ENCODE data around the gene SEC14L2. TPM values are rescaled to one million over a fixed set of nuclear protein-coding genes. Genes with fewer than 3 reads are reported as not detected.

SEC14L2 gene
- total and polyA plus RNA-seq, 2 of the 8 experiments (the other 6 are each of a cell fraction or from before 2014, with no cell fraction given), result 2.8 to 3.2 TPM

DNA sequence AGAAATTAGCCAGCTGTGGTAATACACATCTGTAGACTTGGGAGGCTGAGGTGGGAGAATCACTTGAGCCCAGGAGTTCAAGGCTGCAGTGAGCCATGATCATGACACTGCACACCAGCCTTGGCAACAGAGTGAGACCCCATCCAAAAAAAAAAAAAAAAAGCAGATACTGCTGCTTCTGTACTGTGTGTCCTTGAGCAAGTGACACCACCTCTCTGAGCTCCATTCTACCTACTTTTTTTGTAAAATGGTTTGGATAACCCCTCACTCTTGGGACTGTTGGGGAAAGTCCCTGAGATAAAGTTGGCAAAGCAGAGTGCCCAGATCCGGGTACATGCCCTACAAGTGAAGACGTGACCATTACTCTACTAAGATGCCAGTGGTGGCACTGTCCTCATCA is 72.3 kb downstream of the SEC14L2 start (continued):
- TF ChIP-seq, protein P1, sequence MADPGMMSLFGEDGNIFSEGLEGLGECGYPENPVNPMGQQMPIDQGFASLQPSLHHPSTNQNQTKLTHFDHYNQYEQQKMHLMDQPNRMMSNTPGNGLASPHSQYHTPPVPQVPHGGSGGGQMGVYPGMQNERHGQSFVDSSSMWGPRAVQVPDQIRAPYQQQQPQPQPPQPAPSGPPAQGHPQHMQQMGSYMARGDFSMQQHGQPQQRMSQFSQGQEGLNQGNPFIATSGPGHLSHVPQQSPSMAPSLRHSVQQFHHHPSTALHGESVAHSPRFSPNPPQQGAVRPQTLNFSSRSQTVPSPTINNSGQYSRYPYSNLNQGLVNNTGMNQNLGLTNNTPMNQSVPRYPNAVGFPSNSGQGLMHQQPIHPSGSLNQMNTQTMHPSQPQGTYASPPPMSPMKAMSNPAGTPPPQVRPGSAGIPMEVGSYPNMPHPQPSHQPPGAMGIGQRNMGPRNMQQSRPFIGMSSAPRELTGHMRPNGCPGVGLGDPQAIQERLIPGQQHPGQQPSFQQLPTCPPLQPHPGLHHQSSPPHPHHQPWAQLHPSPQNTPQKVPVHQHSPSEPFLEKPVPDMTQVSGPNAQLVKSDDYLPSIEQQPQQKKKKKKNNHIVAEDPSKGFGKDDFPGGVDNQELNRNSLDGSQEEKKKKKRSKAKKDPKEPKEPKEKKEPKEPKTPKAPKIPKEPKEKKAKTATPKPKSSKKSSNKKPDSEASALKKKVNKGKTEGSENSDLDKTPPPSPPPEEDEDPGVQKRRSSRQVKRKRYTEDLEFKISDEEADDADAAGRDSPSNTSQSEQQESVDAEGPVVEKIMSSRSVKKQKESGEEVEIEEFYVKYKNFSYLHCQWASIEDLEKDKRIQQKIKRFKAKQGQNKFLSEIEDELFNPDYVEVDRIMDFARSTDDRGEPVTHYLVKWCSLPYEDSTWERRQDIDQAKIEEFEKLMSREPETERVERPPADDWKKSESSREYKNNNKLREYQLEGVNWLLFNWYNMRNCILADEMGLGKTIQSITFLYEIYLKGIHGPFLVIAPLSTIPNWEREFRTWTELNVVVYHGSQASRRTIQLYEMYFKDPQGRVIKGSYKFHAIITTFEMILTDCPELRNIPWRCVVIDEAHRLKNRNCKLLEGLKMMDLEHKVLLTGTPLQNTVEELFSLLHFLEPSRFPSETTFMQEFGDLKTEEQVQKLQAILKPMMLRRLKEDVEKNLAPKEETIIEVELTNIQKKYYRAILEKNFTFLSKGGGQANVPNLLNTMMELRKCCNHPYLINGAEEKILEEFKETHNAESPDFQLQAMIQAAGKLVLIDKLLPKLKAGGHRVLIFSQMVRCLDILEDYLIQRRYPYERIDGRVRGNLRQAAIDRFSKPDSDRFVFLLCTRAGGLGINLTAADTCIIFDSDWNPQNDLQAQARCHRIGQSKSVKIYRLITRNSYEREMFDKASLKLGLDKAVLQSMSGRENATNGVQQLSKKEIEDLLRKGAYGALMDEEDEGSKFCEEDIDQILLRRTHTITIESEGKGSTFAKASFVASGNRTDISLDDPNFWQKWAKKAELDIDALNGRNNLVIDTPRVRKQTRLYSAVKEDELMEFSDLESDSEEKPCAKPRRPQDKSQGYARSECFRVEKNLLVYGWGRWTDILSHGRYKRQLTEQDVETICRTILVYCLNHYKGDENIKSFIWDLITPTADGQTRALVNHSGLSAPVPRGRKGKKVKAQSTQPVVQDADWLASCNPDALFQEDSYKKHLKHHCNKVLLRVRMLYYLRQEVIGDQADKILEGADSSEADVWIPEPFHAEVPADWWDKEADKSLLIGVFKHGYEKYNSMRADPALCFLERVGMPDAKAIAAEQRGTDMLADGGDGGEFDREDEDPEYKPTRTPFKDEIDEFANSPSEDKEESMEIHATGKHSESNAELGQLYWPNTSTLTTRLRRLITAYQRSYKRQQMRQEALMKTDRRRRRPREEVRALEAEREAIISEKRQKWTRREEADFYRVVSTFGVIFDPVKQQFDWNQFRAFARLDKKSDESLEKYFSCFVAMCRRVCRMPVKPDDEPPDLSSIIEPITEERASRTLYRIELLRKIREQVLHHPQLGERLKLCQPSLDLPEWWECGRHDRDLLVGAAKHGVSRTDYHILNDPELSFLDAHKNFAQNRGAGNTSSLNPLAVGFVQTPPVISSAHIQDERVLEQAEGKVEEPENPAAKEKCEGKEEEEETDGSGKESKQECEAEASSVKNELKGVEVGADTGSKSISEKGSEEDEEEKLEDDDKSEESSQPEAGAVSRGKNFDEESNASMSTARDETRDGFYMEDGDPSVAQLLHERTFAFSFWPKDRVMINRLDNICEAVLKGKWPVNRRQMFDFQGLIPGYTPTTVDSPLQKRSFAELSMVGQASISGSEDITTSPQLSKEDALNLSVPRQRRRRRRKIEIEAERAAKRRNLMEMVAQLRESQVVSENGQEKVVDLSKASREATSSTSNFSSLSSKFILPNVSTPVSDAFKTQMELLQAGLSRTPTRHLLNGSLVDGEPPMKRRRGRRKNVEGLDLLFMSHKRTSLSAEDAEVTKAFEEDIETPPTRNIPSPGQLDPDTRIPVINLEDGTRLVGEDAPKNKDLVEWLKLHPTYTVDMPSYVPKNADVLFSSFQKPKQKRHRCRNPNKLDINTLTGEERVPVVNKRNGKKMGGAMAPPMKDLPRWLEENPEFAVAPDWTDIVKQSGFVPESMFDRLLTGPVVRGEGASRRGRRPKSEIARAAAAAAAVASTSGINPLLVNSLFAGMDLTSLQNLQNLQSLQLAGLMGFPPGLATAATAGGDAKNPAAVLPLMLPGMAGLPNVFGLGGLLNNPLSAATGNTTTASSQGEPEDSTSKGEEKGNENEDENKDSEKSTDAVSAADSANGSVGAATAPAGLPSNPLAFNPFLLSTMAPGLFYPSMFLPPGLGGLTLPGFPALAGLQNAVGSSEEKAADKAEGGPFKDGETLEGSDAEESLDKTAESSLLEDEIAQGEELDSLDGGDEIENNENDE (IDR thresholded peaks at IDR 0.05; ENCODE audit: insufficient replicate concordance, low read length), result no peak
- TF ChIP-seq CTBP2 (IDR thresholded peaks at IDR 0.05; ENCODE audit: borderline replicate concordance, insufficient read depth, insufficient read length, low read length), result no peak
- no peak for TF ChIP-seq POLR2A (IDR thresholded peaks at IDR 0.05; ENCODE audit: control extremely low read depth in 1 of 2, low read depth in 2 of 2, low read length in 2 of 2)
- TF ChIP-seq CBX8 (IDR thresholded peaks at IDR 0.05; ENCODE audit: borderline replicate concordance, low read depth, low read length), result no peak
- TF ChIP-seq SP1 (IDR thresholded peaks at IDR 0.05; ENCODE audit: low read depth, low read length), result no peak
- no peak for TF ChIP-seq SIX5 (IDR thresholded peaks at IDR 0.05; ENCODE audit: low read depth, low read length)
- no peak for TF ChIP-seq MAFK (IDR thresholded peaks at IDR 0.05; ENCODE audit: low read depth, low read length)
- no peak for TF ChIP-seq RNF2 (IDR thresholded peaks at IDR 0.05; ENCODE audit: borderline replicate concordance, low read depth, low read length, missing control alignments, poor library complexity, severe bottlenecking)
